CD14-positive monocyte (primary cell): Measurements from ENCODE around the gene SIX5. TPM values are rescaled to one million over a fixed set of nuclear protein-coding genes. Genes with fewer than 3 reads are reported as not detected.
A peak's percentile ranks its signal among the peaks of the same experiment; 100 is the strongest.
"Not testable (repeated sequence)": the region's sequence is repeated elsewhere in the genome, so short reads cannot be mapped to it uniquely, and the experiment has no call there.

ENCODE experiments used
- DNase-seq, 3 donors: peaks; one replicate each; pipeline ENCODE4 v3.0.0-alpha.2; 2011 to 2022
- H2AFZ ChIP-seq: 2 replicates; pipeline ENCODE4 v1.6.0; 2012; ENCODE audit warnings: mild to moderate bottlenecking, low read depth, low read length, inconsistent platforms; ENCODE audit not compliant: insufficient read depth, poor library complexity, severe bottlenecking
- H3K27ac ChIP-seq, 2 donors: 1 replicate in 1 of 2; 2 replicates in 1 of 2; pipeline ENCODE4 v1.5.1; 2012 to 2013; ENCODE audit warnings: low read length in 2 of 2, control low read depth in 1 of 2, inconsistent platforms in 1 of 2, low read depth in 1 of 2, mild to moderate bottlenecking in 1 of 2
- H3K27me3 ChIP-seq, 2 donors: one replicate each; pipeline versions ENCODE4 v1.6.0 to v1.6.1; 2011 to 2013; ENCODE audit warnings: low read length in 2 of 2; ENCODE audit not compliant: control insufficient read depth in 2 of 2, insufficient read depth in 2 of 2
- H3K36me3 ChIP-seq, 2 donors: replicated peaks in 1 of 2; 1 replicate in 1 of 2; 2 replicates in 1 of 2; pipeline versions ENCODE4 v1.5.1 to v1.6.1; 2012 to 2013; ENCODE audit warnings: low read length in 2 of 2, control low read depth in 1 of 2, inconsistent platforms in 1 of 2, mild to moderate bottlenecking in 1 of 2; ENCODE audit not compliant: insufficient read depth in 2 of 2, control insufficient read depth in 1 of 2
- H3K4me1 ChIP-seq, 2 donors: 1 replicate in 1 of 2; 2 replicates in 1 of 2; pipeline versions ENCODE4 v1.5.1 to v1.6.1; 2012 to 2013; ENCODE audit warnings: low read length in 2 of 2, control low read depth in 1 of 2, inconsistent platforms in 1 of 2, mild to moderate bottlenecking in 1 of 2, moderate library complexity in 1 of 2; ENCODE audit not compliant: insufficient read depth in 2 of 2, control insufficient read depth in 1 of 2
- H3K4me2 ChIP-seq: replicated peaks from 2 replicates; pipeline ENCODE3; 2012; ENCODE audit warnings: low read length, moderate library complexity, mild to moderate bottlenecking; ENCODE audit not compliant: poor library complexity, severe bottlenecking; ENCODE audit errors: extremely low read depth
- H3K4me3 ChIP-seq, 3 experiments: fragments of 200-600 bp in 1 of 3; sonication (generic) in 1 of 3; replicated peaks in 1 of 3; 1 replicate in 2 of 3; 2 replicates in 1 of 3; pipeline ENCODE4 v1.5.1; 2011 to 2013; ENCODE audit warnings: low read length in 3 of 3, mild to moderate bottlenecking in 3 of 3, control low read depth in 2 of 3, low read depth in 2 of 3, inconsistent platforms in 1 of 3, moderate library complexity in 1 of 3
- H3K79me2 ChIP-seq: 2 replicates; pipeline ENCODE4 v1.6.0; 2012; ENCODE audit warnings: mild to moderate bottlenecking, control low read depth, inconsistent platforms, low read length, moderate library complexity; ENCODE audit not compliant: insufficient read depth
- H3K9ac ChIP-seq: 2 replicates; pipeline ENCODE4 v1.6.0; 2017; ENCODE audit warnings: low read length, mild to moderate bottlenecking; ENCODE audit not compliant: insufficient read depth, poor library complexity, severe bottlenecking
- H3K9me3 ChIP-seq, 2 donors: replicated peaks in 1 of 2; 1 replicate in 1 of 2; 2 replicates in 1 of 2; pipeline versions ENCODE4 v1.5.1 to v1.6.1; 2012 to 2013; ENCODE audit warnings: low read length in 2 of 2, control low read depth in 1 of 2; ENCODE audit not compliant: control insufficient read depth in 1 of 2, insufficient read depth in 1 of 2
- H4K20me1 ChIP-seq: 2 replicates; pipeline ENCODE4 v1.6.0; 2012; ENCODE audit warnings: mild to moderate bottlenecking, low read length, control low read depth, moderate library complexity; ENCODE audit not compliant: insufficient read depth
- H3K27ac Mint-ChIP-seq, 7 donors: one replicate each; pipeline ENCODE4 v1.8.0; 2020; ENCODE audit warnings: mild to moderate bottlenecking in 7 of 7, mixed read lengths in 7 of 7, moderate library complexity in 6 of 7, inconsistent platforms in 2 of 7
- H3K27me3 Mint-ChIP-seq, 3 donors: one replicate each; pipeline ENCODE4 v1.8.0; 2021 to 2022; ENCODE audit warnings: low read depth in 3 of 3, mild to moderate bottlenecking in 3 of 3, mixed read lengths in 3 of 3, moderate library complexity in 3 of 3, inconsistent platforms in 1 of 3
- H3K36me3 Mint-ChIP-seq, 2 donors: one replicate each; pipeline ENCODE4 v1.8.0; 2020; ENCODE audit warnings: mixed read lengths in 2 of 2, inconsistent platforms in 1 of 2, mild to moderate bottlenecking in 1 of 2
- H3K4me1 Mint-ChIP-seq: one replicate; pipeline ENCODE4 v1.8.0; 2020; ENCODE audit warnings: mild to moderate bottlenecking, mixed read lengths
- H3K4me3 Mint-ChIP-seq, 2 donors: one replicate each; pipeline ENCODE4 v1.8.0; 2020; ENCODE audit warnings: mild to moderate bottlenecking in 2 of 2, mixed read lengths in 2 of 2, moderate library complexity in 1 of 2
- H3K9me3 Mint-ChIP-seq, 7 donors: one replicate each; pipeline ENCODE4 v1.8.0; 2020 to 2022; ENCODE audit warnings: mixed read lengths in 7 of 7, mild to moderate bottlenecking in 6 of 7, moderate library complexity in 6 of 7, inconsistent platforms in 2 of 7
- CTCF ChIP-seq: fragments of 200-600 bp; IDR thresholded peaks from one replicate; pipeline ENCODE4 v1.8.0; 2022; ENCODE audit warnings: antibody characterized with exemption, mild to moderate bottlenecking
- WGBS: methylation state at CpG from one replicate; pipeline ENCODE4 v1.1.5; 2013; ENCODE audit warnings: missing lambda C conversion rate; ENCODE audit not compliant: insufficient coverage; 5-methylcytosine and 5-hydroxymethylcytosine counted together
- intact Hi-C, 2 donors: fragments of 100-400 bp; cut with micrococcal nuclease; formaldehyde crosslinking; loops; one replicate each; pipeline versions ENCODE4 v1.15.0 to v1.15.1; 2023
- polyA plus RNA-seq, 3 donors: library from polyadenylated mRNA; depleted of rRNA in 1 of 3; unstranded in 2 of 3; stranded (reverse) in 1 of 3; fragments of 300-500 nt in 2 of 3; fragments of >200 nt in 1 of 3; fragmentation: Illumina TruSeq in 2 of 3; gene quantifications; 1 replicate in 2 of 3; 2 replicates in 1 of 3; pipeline ENCODE4 v1.2.3, GENCODE V29; 2012 to 2021

SIX5 gene
- polyA plus RNA-seq, 3 donors = 0.04 TPM; not detected in 2

- H3K36me3 Mint-ChIP-seq = no peaks in the 10 kb centered on the region
- peaks cover 90 to 97% (median 96%) of the 10 kb centered on the region in 3 donors for H3K27me3 Mint-ChIP-seq
- H3K4me3 Mint-ChIP-seq = peak overlapping the region in 1 of 2 donors; percentile 81
These were observed 32.6 kb upstream of the SIX5 start for GRCh38 chr19:45801603-45802175.

GRCh38 chr19:45800070-45800553 is 31.1 kb upstream of the SIX5 start:
- Mint-ChIP-seq H3K27ac (no peak overlapping the region), H3K27me3 (peaks cover 98 to 99% (median 99%) of the 10 kb centered on the region in 3 donors), H3K4me3 (peak overlapping the region in 1 of 2 donors; percentile 81), H3K9me3 (peaks cover 0 to 32% (median 8%) of the 10 kb centered on the region in 7 donors), H3K4me1 (peaks cover 4% of the 10 kb centered on the region), H3K36me3 (no peaks in the 10 kb centered on the region)
- H4K20me1 ChIP-seq = peaks cover 15% of the 10 kb centered on the region
- H3K27ac ChIP-seq = no peak overlapping the region
- peak in 1 of 3 donors; percentile 43 for DNase-seq
- no peak overlapping the region for H3K9ac ChIP-seq
- no peak overlapping the region for H3K4me3 ChIP-seq
- H3K79me2 ChIP-seq = no peaks in the 10 kb centered on the region
- H2AFZ ChIP-seq = no peak overlapping the region
- intact Hi-C loops = no loop called here
- H3K9me3 ChIP-seq = peaks cover 0 to 8% of the 10 kb centered on the region in 2 donors
- no peak for TF ChIP-seq CTCF
- H3K4me1 ChIP-seq = no peaks in the 10 kb centered on the region
- no peak overlapping the region for H3K4me2 ChIP-seq
- no peaks in the 10 kb centered on the region for H3K36me3 ChIP-seq
- 96% methylated on average over 3 of the region's 8 CpGs for WGBS
- H3K27me3 ChIP-seq = peaks cover 37 to 95% of the 10 kb centered on the region in 2 donors

More at GRCh38 chr19:45801603-45802175, 32.6 kb upstream of the SIX5 start:
- Histone ChIP-seq H3K9me3 (peaks cover 7% of the 10 kb centered on the region in 2 donors), H3K9ac (no peak overlapping the region), H3K79me2 (no peaks in the 10 kb centered on the region), H3K4me2 (no peak overlapping the region), H3K27me3 (peaks cover 30 to 91% of the 10 kb centered on the region in 2 donors), H3K4me1 (peaks cover 5 to 8% of the 10 kb centered on the region in 2 donors), H3K4me3 (no peak overlapping the region), H3K36me3 (no peaks in the 10 kb centered on the region), H3K27ac (no peak overlapping the region), H4K20me1 (peaks cover 4% of the 10 kb centered on the region), H2AFZ (no peak overlapping the region)
- DNase-seq = no peak
- WGBS = 58% methylated on average over 3 of the region's 7 CpGs
- Mint-ChIP-seq H3K9me3 (peaks cover 4 to 34% (median 14%) of the 10 kb centered on the region in 7 donors), H3K4me1 (peaks cover 13% of the 10 kb centered on the region), H3K27ac (no peak overlapping the region)
- TF ChIP-seq CTCF = no peak
- intact Hi-C loops = no loop called here

- not testable (repeated sequence) for H3K4me3 ChIP-seq, H3K27ac Mint-ChIP-seq, H3K36me3 ChIP-seq, H3K4me1 ChIP-seq, H3K79me2 ChIP-seq, H3K9me3 ChIP-seq, H2AFZ ChIP-seq, H3K9ac ChIP-seq, H3K4me2 ChIP-seq, DNase-seq, H3K27ac ChIP-seq, H3K4me1 Mint-ChIP-seq, H3K36me3 Mint-ChIP-seq
- peaks cover 98 to 99% (median 99%) of the 10 kb centered on the region in 3 donors for H3K27me3 Mint-ChIP-seq
- H3K4me3 Mint-ChIP-seq = peak overlapping the region in 1 of 2 donors; percentile 81
- 100% methylated on average over 3 of the region's 5 CpGs for WGBS
- Histone ChIP-seq H4K20me1 (peaks cover 19% of the 10 kb centered on the region), H3K27me3 (peaks cover 42 to 95% of the 10 kb centered on the region in 2 donors)
- intact Hi-C loops = loop anchor here (1.0 kb wide), 1 partner anchor 29 kb away; no protein-coding TSS in a partner anchor
- peaks cover 2 to 38% (median 9%) of the 10 kb centered on the region in 7 donors for H3K9me3 Mint-ChIP-seq
These were observed 30.5 kb upstream of the SIX5 start for GRCh38 chr19:45799541-45799940.
